DND-41 (cell line): ENCODE measurements around the gene TAB3.

Experiments
- CTCF ChIP-seq: IDR thresholded peaks from 2 replicates; pipeline ENCODE4 v1.5.1; 2012; ENCODE audit warnings: borderline replicate concordance, low read length, moderate library complexity, mild to moderate bottlenecking; ENCODE audit not compliant: poor library complexity, severe bottlenecking; ENCODE audit errors: extremely low read depth
- EZH2 ChIP-seq: IDR thresholded peaks from 3 replicates; pipeline ENCODE4 v1.6.1; 2012; ENCODE audit warnings: borderline replicate concordance, low read depth, mild to moderate bottlenecking, moderate library complexity, low read length, inconsistent platforms; ENCODE audit not compliant: severe bottlenecking

GRCh38 chrX:30833896-30834295 lies 55.2 kb downstream of the TAB3 start:
- TF ChIP-seq CTCF (no peak), EZH2 (no peak)
